GM12872 (cell line): Measurements from ENCODE around the gene C11orf52.

Source experiments
- CTCF ChIP-seq: IDR thresholded peaks from 3 replicates; pipeline ENCODE4 v1.5.1; 2011; ENCODE audit warnings: low read depth, mild to moderate bottlenecking, low read length, moderate library complexity; ENCODE audit not compliant: insufficient read depth

C11orf52 gene

GRCh38 chr11:111908639-111909305 lies 9.9 kb upstream of the C11orf52 start:
- TF ChIP-seq CTCF: no peak

GRCh38 chr11:111909378-111909777 lies 9.3 kb upstream of the C11orf52 start:
- TF ChIP-seq CTCF: no peak

GRCh38 chr11:111910676-111911562 lies 7.8 kb upstream of the C11orf52 start:
- no peak for TF ChIP-seq CTCF

- no peak for TF ChIP-seq CTCF
Observed at GRCh38 chr11:111911563-111912401, 6.9 kb upstream of the C11orf52 start, which contains the start of gene CRYAB. CRYAB (minus strand) TSS chr11:111911770; CDS start chr11:111911724, 46 bp downstream.

- TF ChIP-seq CTCF: no peak
Observed at GRCh38 chr11:111912535-111912934, 6.2 kb upstream of the C11orf52 start, which contains the start of gene HSPB2. HSPB2 (plus strand) TSS chr11:111912734; CDS start chr11:111912830, 96 bp downstream.

- TF ChIP-seq CTCF: no peak
Observed at GRCh38 chr11:111913031-111913861, 5.5 kb upstream of the C11orf52 start.
